ENCODE measurements around the gene SEC22A. TPM values are rescaled to one million over a fixed set of nuclear protein-coding genes. Genes with fewer than 3 reads are reported as not detected.
A peak's percentile ranks its signal among the peaks of the same experiment; 100 is the strongest.
"Not testable (repeated sequence)": the region's sequence is repeated elsewhere in the genome, so short reads cannot be mapped to it uniquely, and the experiment has no call there.

The SEC22A gene
- total RNA-seq, 1 experiment from 2014 or later: 16.4 TPM

DNA sequence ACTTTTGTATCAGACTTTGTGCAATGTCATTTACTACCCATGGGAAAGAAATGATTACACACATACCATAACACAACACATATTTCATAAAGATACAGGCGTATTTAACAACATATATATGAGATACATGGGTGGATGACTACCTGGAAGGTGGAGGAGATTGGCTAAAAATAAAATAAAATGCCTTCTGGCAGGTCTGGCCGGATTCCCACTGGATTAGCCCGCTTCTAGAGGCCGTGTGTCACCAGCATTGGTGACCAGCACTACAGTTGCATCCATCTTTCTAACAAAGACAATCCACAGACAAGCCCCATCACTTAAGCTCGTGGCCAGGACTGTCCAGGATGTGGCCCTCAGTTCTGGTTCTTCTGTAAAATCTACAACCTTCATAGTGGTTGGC, 21.0 kb upstream of the SEC22A start:
- no peak for DNase-seq (ENCODE audit: low spot score)

DNA sequence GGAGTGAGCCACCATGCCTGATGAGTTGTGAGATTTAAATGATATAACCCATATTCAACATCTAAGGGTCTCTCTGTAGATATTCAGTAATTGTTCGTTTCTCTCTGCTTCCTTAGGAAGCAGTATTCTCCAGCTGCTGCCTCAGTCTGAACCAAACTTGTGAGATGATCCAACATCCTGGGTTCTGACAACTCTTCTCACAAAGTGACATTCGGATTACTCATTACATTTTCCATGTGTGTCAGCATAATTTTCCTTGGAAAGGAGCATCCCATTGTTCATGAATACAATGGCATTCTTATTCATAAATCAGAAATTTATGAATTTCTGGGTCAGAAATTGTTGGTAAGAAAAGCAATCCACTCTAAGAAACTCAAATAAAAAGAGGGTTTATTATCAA, 15.0 kb upstream of the SEC22A start:
- DNase-seq (ENCODE audit: low spot score): no peak

DNA sequence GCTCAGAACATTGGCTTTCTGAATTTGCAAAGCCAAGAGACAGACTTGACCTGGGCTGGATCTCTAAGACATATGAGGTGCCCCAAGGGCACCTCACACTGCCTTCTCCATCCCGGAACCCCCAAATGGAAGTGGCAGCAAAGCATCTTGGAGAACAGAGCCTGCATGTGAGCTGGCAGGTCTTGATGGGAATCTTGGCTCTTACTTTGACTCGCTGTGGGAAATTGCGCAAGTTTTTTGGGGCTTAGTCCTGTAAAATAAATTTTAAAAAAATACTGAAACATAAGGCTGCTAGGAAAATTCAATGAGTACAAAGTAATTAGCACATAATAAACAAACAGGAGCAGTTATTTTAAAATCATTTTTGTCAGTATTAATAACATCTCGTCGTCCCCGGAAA, 13.7 kb upstream of the SEC22A start:
- no peak for DNase-seq (ENCODE audit: low spot score)

DNA sequence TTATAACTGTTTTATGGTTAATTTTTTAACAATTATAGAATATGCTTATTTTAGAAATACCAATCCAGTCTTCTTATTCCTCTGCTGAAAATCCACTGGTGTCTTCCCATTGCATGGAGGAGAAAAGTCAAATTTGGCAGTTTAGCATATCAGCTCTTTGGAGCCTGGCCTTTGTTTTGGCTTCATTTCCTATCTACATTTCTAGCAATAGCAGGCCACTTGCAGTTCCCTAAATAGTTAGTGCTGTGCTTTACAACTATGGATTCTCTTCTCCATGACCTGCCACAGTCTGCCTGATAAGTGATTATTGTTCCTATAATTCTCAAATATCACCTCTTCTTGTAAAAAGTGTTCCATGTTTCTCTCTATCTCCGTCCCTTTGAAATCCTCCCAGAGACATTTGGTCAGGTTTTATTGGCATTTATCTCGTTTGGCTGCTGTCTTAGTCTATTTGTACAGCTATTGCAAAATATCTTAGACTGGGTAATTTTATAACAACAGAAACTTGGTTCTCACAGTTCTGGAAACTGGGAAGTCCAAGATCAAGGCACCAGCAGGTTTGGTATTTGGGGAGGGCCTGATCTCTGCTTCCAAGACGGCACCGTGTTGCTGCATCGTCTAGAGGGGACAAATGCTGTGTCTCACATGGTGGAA, 8.2 kb upstream of the SEC22A start:
- no peak for DNase-seq (ENCODE audit: low spot score)

DNA sequence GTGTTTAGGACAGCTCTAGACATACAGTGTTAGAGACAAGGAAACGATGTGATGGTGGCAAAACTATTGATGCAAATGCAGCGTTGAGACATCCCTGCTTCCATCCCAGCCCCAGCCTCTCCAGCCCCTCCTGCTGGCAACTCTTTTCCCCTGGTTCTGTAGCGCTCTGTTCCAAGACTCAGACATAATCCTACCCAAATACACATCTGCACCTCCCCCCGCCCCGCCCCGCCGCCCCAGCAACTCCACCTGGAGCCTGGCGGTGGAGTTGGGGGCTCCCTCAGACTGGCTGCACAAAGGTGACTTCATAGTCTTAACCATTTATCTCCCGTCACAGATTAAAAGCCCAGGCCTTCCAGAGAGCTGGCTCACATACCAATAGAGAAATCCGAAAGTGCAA, 7.2 kb upstream of the SEC22A start:
- DNase-seq (ENCODE audit: low spot score): peak; percentile 49

DNA sequence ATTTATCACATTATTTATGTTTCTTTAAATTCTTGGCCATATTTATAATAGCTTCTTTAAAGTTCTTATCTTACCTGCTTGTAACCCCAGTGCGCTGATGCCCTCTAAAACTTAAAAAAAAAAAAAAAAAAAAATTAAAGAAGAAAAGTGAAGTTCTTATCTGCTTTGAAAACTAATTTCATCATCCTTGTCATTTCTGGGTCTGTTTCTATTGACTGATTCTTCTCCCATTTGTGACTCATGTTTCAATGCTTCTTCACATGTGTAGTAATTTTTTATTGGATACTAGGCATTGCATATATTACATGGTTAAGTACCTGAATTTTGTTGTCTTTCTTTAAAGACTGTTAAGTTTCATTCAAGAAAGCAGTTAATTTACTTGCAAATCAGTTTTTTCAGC, 3.4 kb upstream of the SEC22A start:
- DNase-seq (ENCODE audit: low spot score): no peak

DNA sequence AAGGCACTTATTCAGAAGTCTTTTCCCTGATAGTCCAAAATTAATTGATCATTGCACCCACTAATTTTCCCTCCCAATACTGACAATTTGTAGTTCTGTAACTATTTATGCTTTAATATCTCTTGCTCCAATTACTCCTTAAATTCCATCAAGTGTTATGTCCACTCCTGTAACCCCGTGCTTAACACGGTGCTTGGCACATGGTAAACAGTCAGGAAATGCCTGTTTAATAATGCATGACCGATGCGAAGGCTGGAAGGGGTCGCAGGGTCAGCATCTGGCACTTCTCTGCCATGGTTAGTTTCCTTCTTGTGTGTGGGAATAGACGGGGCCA, 553 bp upstream of the SEC22A start:
- no peak for DNase-seq (ENCODE audit: low spot score)

DNA sequence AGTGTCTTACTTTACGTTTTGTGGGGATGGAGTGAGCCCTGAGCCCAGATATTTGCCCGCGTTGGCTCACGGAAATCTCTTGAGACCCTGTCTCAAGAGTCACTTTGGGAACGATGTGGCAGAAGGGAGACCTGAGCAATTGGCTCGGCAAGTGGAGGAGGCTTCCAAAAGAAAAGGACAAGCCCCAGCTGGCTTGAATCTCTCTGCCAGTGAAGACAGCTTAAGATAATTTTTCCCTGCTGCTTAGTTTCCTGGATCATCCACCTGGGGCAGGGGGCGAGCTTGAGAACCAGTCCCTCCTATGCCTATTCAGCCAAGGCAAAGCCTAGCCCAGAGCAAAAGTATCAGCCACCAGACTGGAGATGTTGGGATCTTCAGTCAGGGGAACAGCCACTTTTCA, 708 bp downstream of the SEC22A start:
- peak; percentile 41 for DNase-seq (ENCODE audit: low spot score)

DNA sequence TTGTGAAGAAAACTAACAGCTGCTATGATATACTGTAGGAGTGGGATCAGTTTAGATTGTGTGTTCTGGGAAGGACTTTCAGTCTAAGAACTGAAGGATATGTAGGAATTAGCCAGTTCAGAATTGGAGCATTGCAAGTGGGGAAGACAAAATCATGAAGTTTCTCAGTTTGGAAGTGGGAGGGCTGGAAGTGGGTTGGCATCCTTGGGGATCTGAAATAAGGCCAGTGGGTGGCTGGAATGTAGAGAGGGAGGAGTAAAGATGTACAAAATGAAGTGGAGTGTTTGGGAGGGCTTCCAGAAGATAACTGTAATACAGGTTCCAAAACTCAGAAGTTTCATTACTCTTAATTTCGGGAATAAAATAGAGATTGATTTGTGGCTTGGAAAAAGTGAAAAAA, 17.2 kb downstream of the SEC22A start:
- no peak for DNase-seq (ENCODE audit: low spot score)

DNA sequence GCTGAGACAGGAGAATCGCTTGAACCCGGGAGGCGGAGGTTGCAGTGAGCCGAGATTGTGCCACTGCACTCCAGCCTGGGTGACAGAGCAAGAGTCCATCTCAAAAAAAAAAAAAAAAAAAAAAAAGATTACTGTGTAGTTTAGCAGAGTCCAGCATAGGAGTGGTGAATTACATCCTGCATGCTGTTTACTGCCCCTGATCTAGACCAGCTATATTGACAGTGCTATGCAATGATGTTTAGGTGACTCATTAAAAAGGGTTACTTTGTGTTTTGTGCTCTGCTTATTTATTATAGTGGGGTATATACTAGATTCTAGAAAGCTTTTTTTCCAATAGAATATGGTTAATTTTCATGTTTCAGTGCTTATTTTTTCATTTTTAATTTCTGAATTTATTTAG, 19.6 kb downstream of the SEC22A start:
- not testable (repeated sequence) for DNase-seq (ENCODE audit: low spot score)

DNA sequence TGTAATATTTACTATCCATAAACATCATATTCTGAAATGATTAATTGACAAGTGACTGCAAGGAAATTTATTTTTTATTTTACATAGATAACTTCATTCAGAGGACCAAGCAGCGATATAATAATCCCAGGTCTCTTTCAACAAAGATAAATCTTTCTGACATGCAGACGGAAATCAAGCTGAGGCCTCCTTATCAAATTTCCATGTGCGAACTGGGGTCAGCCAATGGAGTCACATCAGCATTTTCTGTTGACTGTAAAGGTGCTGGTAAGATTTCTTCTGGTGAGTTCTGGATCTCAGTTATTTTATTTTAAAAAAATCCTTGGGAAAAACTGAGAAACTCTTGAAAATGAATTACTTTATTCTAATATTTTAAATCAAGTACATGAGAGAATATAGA, 23.3 kb downstream of the SEC22A start:
- DNase-seq (ENCODE audit: low spot score): no peak

DNA sequence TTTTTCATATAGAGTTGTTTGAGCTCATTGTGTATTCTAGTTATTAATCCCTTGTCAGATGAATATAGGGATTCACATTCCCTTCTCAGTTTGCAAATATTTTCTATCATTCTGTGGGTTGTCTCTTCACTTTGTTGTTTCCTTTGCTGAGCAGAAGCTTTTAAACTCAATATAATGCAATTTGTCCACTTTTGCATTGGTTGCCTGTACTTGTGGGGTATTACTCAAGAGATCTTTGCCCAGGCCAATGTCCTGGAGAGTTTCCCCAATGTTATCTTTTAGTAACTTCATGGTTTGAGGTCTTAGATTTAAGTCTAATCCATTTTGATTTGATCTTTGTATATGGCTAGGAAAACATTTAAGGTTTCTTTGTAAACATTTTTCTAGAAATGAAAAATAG, 24.8 kb downstream of the SEC22A start:
- no peak for DNase-seq (ENCODE audit: low spot score)

DNA sequence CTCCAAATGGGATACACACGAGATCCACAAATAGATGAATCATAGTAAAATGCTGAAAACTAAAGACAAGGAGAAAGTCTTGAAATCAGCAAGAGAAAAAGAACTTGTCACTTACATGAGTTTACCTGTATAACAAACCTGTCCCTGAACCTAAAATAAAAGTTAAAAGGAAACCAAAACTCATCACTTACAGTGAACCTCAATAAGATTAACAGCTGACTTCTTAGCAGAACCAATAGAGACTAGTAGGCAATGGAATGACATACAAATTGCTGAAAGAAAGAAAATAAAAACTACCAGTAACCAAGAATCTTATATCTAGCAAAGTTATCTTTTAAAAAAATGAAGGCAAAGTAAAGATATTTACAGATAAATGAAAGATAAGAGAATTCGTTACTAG, 27.4 kb downstream of the SEC22A start:
- peak; percentile 9 for DNase-seq (ENCODE audit: low spot score)

DNA sequence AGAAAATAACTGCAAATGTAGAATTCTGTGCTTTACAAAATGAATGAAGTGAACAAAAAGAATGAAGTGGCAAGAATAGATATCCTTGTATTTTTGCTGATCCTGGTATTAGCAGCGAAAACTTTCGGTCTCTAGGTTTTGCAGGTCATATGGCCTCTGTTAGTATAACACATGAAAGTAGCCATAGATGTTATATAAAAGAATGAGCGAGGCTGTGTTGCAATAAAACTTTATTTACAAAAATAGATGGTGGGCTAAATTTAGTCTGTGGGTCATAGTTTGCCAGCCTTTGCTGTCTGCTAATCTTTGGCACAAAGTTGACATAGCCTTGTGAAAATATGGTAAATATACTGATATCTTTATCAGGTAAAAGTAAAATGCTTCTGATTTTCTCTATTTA, 35.2 kb downstream of the SEC22A start:
- DNase-seq (ENCODE audit: low spot score): no peak

DNA sequence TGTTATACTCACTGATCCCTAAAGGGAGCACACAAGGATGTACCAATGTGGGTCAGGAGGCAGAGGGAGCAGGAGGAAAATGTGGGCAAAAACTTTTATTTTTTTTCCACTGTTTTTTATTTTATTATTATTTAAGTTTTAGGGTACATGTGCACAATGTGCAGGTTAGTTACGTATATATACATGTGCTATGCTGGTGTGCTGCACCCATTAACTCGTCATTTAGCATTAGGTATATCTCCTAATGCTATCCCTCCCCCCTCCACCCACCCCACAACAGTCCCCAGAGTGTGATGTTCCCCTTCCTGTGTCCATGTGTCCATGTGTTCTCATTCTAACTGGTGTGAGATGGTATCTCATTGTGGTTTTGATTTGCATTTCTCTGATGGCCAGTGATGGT, 37.4 kb downstream of the SEC22A start:
- not testable (repeated sequence) for DNase-seq (ENCODE audit: low spot score)

DNA sequence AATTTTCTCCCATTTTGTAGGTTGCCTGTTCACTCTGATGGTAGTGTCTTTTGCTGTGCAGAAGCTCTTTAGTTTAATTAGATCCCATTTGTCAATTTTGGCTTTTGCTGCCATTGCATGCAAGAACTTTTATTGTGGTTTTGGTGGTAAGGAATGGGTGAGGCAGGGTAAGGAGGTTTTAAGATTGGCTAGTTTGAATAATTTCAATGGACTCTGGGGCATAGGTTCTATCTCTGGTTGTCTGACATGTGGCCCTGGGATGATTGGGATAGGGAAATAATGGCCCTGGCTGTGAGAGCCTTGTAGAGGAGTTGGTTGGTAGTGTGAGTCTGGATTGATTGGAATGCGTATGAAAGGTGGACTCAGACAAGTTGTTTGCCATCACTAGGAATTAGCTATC, 38.0 kb downstream of the SEC22A start:
- no peak for DNase-seq (ENCODE audit: low spot score)

DNA sequence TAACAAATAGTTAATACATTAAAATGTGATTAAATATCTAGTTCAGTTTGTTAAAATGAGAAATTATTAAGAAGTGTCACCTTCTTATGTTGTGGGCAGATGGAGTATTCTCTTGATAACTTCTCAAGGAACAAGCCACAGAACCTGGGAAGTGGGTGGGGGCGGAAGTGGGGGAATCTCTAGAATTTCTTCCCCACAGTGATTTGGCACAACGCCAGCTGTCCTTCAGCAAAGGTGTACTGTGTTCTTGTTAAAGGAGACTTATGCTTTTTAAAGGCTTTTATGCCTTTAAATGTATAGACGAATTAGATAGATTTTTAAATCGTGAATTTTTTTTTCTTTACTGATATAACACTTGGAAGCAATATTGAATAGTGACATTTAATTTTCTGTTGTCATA, 42.4 kb downstream of the SEC22A start:
- DNase-seq (ENCODE audit: low spot score): peak; percentile 49

DNA sequence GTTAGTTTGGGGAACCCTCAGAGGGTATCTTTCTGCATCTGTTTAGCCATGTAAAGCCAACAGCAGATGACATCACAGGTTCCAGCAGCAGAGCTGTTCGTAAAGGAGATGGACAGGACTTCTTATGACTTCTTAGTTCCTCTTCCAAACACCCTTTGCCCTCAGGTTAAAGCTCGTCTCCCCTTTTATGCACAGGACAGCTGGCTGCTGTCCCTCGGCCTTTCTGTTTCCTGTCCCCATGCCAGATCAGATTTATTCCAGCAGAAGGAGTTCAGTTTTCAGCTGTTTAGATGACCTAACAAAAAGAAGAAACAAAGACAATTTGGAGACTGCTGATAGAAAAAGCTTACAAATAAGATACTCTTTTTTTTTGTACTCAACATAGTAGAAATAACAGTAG, 45.1 kb downstream of the SEC22A start:
- no peak for DNase-seq (ENCODE audit: low spot score)

DNA sequence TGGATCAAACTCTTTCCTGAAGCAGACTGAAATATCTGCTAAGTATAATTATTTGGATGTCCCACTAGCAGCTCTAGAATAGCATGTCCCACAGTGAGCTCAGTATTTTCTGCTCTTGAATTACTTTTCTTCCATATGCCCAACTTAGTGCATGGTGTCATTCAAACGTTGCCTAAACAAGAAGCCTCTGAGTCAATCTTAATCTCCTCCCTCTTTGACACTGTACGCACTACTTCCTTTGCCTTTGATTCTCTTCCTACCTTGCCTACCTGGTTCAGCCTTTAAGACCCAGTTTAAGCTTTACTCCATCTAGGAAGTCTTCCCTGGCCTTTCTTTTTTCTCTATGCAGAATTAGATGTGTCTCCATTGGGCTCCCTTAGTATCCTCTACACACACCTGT, 54.5 kb downstream of the SEC22A start:
- DNase-seq (ENCODE audit: low spot score): no peak

DNA sequence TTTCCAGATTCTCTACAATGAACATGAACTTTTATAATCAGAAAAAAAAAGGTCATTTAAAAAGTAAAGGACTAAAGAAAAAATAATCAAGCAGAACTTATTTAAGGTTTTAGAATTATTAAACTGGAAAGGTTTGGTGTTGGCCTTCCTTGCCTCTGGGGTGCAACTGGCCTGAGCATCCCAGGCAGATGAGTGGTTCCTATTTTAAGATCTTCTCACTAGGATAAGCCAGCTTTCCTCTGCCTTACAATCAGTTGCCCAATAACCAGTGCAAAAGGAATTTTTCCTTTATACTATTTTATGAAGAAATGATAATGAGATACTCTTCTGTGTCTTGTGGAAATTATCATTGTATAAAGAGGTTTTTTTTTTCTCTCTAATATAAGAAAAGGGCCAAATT, 56.6 kb downstream of the SEC22A start:
- no peak for DNase-seq (ENCODE audit: low spot score)

DNA sequence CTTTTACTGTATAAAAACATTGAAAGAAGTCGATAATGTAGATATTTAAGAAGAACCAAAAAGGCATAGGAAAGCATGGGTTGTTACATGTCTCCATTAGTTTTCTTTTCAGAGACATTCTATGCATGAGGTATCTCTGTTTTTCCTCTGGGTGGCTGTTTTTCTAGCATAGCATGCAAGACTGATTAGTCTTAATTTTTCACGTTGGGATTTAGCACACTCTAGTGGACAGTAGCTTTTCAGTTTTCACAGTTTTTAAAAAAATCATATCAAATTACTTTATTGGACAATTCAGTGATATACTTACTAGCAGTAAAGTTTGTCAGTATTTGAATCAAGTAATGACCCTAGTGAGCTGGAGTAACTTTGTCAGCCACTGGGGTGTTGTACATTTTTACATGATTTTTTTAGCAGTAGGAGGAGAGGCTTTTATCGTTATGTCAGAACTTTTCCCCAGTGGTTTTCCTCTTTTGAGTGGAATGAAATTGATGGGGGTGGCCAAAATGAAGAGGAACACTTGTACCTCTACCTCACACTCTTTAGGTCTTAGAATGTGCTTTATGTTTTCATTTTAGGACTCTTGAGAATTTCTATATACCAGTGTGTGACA, 57.2 kb downstream of the SEC22A start:
- DNase-seq (ENCODE audit: low spot score): peak; percentile 66

DNA sequence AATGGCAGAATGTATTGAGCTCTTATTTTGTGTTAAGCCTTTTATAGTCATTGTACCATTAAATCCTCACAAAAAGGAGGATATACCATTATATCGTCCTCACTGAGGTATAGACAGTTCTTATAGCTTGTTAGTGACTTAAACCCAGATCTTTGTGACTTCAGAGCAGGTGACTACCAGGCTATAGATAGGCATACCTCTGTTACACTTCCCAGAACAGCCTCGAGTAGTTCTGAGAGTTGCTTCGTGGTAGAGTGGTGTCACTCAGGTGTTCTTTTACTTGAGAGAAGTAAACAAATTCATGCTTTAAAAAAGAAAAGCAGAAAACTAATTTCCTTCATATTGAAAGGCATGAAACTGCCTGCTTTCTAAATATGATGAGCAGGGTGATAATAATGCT, 59.9 kb downstream of the SEC22A start:
- no peak for DNase-seq (ENCODE audit: low spot score)

DNA sequence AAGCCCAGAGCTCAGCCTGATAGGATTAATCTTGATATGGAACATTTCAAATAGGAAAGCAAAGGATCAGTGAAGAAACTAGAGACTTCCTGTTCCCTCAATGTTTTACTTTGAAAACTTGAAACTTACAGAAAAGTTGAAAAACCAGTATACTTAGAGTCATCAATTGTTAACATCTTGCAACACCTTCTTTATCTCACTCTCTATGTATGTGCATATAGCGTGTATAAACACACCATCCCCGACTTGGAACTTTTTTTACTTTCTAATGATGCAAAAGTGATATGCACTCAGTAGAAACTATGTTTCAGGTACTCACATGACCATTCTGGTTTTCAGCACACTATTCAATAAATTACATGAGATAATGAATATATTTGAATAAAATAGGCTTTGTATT, 60.5 kb downstream of the SEC22A start:
- DNase-seq (ENCODE audit: low spot score): no peak

DNA sequence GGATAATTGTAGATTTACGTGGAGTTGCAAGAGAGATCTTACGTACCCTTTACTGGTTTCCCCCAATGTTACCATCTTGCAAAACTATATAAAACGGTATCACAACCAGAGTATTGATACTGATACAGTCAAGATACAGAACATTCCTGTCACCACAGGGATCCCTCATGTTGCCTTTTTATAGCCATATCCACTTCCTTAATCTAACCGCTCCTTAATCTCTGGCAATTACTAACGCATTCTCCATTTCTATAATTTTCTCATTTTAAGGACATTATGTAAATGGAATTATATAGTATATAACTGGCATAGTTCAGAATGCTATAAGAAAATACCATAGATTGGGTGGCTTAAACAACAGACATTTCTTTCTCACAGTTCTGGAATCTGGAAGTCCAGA, 61.1 kb downstream of the SEC22A start:
- no peak for DNase-seq (ENCODE audit: low spot score)
